SK-N-SH (cell line): ENCODE measurements around the gene SLITRK3. TPM values are rescaled to one million over a fixed set of nuclear protein-coding genes. Genes with fewer than 3 reads are reported as not detected.
A peak's percentile ranks its signal among the peaks of the same experiment; 100 is the strongest.

Experiments
- CTCF ChIA-PET: fragments of 300-600, 350-600 bp; formaldehyde crosslinking; extraction: SDS; loops from one replicate; lab custom pipeline; 2021; lab: Yijun Ruan, JAX
- POLR2A ChIA-PET: fragments of 350-600 bp; sonication (Branson Sonifier 250); formaldehyde crosslinking; extraction: SDS; loops from one replicate; lab custom pipeline; 2020; ENCODE audit warnings: antibody characterized with exemption, inconsistent platforms; lab: Yijun Ruan, JAX
- DNase-seq: peaks from one replicate; pipeline ENCODE4 v3.0.0; 2012
- H2AFZ ChIP-seq: fragments of 200-600 bp; sonication (generic); 2 replicates; pipeline ENCODE4 v1.8.1; 2016; ENCODE audit warnings: antibody characterized with exemption, mild to moderate bottlenecking, low read depth
- H3F3A ChIP-seq: fragments of 200-600 bp; sonication (generic); replicated peaks from 2 replicates; pipeline ENCODE3; 2016; ENCODE audit warnings: antibody characterized with exemption, mild to moderate bottlenecking; ENCODE audit not compliant: insufficient read depth
- H3K27ac ChIP-seq, 2 experiments: fragments of 200-500 bp in 1 of 2; fragments of 200-600 bp in 1 of 2; sonication (Bioruptor generic) in 1 of 2; sonication (generic), shearing (Covaris generic) in 1 of 2; 2 replicates each; pipeline versions ENCODE4 v1.5.1 to v1.6.1; 2014 to 2016; ENCODE audit warnings: low read depth in 2 of 2, inconsistent platforms in 1 of 2, low read length in 1 of 2, mild to moderate bottlenecking in 1 of 2, mixed read lengths in 1 of 2
- H3K27me3 ChIP-seq: fragments of 200-600 bp; sonication (generic), shearing (Covaris generic); 2 replicates; pipeline ENCODE4 v1.6.1; 2016; ENCODE audit warnings: mixed run types; ENCODE audit not compliant: insufficient read depth
- H3K36me3 ChIP-seq, 2 experiments: fragments of 200-500 bp in 1 of 2; fragments of 200-600 bp in 1 of 2; sonication (Bioruptor generic) in 1 of 2; sonication (generic) in 1 of 2; replicated peaks in 1 of 2; 2 replicates each; pipeline versions ENCODE3 to v1.5.1; 2014 to 2016; ENCODE audit warnings: low read length in 1 of 2, mild to moderate bottlenecking in 1 of 2; ENCODE audit not compliant: insufficient read depth in 2 of 2, control insufficient read depth in 1 of 2
- H3K4me1 ChIP-seq, 2 experiments: fragments of 200-500 bp in 1 of 2; fragments of 200-600 bp in 1 of 2; sonication (Bioruptor generic) in 1 of 2; sonication (generic), shearing (Covaris generic) in 1 of 2; 2 replicates each; pipeline versions ENCODE4 v1.5.1 to v1.6.1; 2014 to 2016; ENCODE audit warnings: low read depth in 1 of 2, low read length in 1 of 2, mixed run types in 1 of 2; ENCODE audit not compliant: insufficient read depth in 2 of 2, control insufficient read depth in 1 of 2
- H3K4me2 ChIP-seq: fragments of 200-600 bp; sonication (generic), shearing (Covaris generic); 2 replicates; pipeline ENCODE4 v1.6.1; 2017; ENCODE audit warnings: mixed run types
- H3K4me3 ChIP-seq, 2 experiments: fragments of 200-500 bp in 1 of 2; fragments of 200-600 bp in 1 of 2; sonication (Bioruptor generic) in 1 of 2; sonication (generic), shearing (Covaris generic) in 1 of 2; 2 replicates each; pipeline versions ENCODE4 v1.5.1 to v1.8.1; 2014 to 2016; ENCODE audit warnings: low read depth in 2 of 2, inconsistent platforms in 1 of 2, low read length in 1 of 2, mild to moderate bottlenecking in 1 of 2, mixed read lengths in 1 of 2, moderate library complexity in 1 of 2
- H3K79me2 ChIP-seq: fragments of 200-600 bp; sonication (generic); 2 replicates; pipeline ENCODE4 v1.8.1; 2017; ENCODE audit warnings: mild to moderate bottlenecking; ENCODE audit not compliant: insufficient read depth
- H3K9ac ChIP-seq: fragments of 200-600 bp; sonication (generic); 2 replicates; pipeline ENCODE4 v1.6.1; 2017; ENCODE audit warnings: mixed run types
- H3K9me2 ChIP-seq: fragments of 200-600 bp; sonication (generic); 2 replicates; pipeline ENCODE4 v1.6.1; 2017; ENCODE audit warnings: mixed run types
- H3K9me3 ChIP-seq: fragments of 200-600 bp; sonication (generic); 2 replicates; pipeline ENCODE4 v1.6.1; 2017; ENCODE audit warnings: mixed run types, mild to moderate bottlenecking, moderate library complexity
- H4K20me1 ChIP-seq: fragments of 200-600 bp; sonication (generic); 2 replicates; pipeline ENCODE4 v1.6.1; 2017; ENCODE audit warnings: mild to moderate bottlenecking, mixed run types; ENCODE audit not compliant: insufficient read depth
- GATA2 ChIP-seq: sonication (generic); formaldehyde crosslinking; IDR thresholded peaks from 2 replicates; pipeline ENCODE4 v1.5.0; 2020; ENCODE audit warnings: mild to moderate bottlenecking, missing genetic modification reagents
- RCOR1 ChIP-seq: fragments of 150-350 bp; IDR thresholded peaks from 2 replicates; pipeline ENCODE4 v1.6.1; 2017; ENCODE audit warnings: antibody characterized with exemption, low read length
- RXRA ChIP-seq: IDR thresholded peaks from 2 replicates; pipeline ENCODE4 v1.4.0; 2012; ENCODE audit warnings: low read depth, mild to moderate bottlenecking, borderline replicate concordance
- SIN3A ChIP-seq: IDR thresholded peaks from 2 replicates; pipeline ENCODE4 v1.6.1; 2012; ENCODE audit warnings: low read depth, mild to moderate bottlenecking, low read length, moderate library complexity, borderline replicate concordance
- TCF12 ChIP-seq: IDR thresholded peaks from 2 replicates; pipeline ENCODE4 v1.4.0; 2012
- YY1 ChIP-seq: IDR thresholded peaks from 2 replicates; pipeline ENCODE4 v1.4.0; 2012; ENCODE audit warnings: low read depth, mild to moderate bottlenecking
- WGBS: methylation state at CpG from one replicate; pipeline ENCODE4 v1.1.6; 2017; ENCODE audit warnings: low lambda C conversion rate; 5-methylcytosine and 5-hydroxymethylcytosine counted together
- polyA plus RNA-seq, 3 experiments: library from polyadenylated mRNA; depleted of rRNA; stranded (reverse); fragments of >200 nt; gene quantifications; 2 replicates each; pipeline ENCODE4 v1.2.3, GENCODE V29; 2012
- TF ChIP-seq, protein P1 (sequence below): IDR thresholded peaks from 2 replicates; pipeline ENCODE4; 2012
- TF ChIP-seq, protein P2 (sequence below): fragments of 200-600 bp; sonication (generic); IDR thresholded peaks from 2 replicates; pipeline ENCODE4 v1.6.1; 2017; ENCODE audit warnings: antibody characterized with exemption, mild to moderate bottlenecking, moderate library complexity

The SLITRK3 gene
- polyA plus RNA-seq, 1 of the 3 experiments (the other 2 are of a cell fraction) = not detected

GRCh38 chr3:165196577-165197480 is 645 bp upstream of the SLITRK3 start:
- peak; percentile 50 for DNase-seq
- H3K27ac ChIP-seq = no peak overlapping the region
- H3K27me3 ChIP-seq = peaks cover 50% of the 10 kb centered on the region
- WGBS = 10% methylated on average over 26 of the region's 50 CpGs
- H3K9me2 ChIP-seq = no peaks in the 10 kb centered on the region
- ChIA-PET CTCF (no interaction called here), POLR2A (no interaction called here)
- H2AFZ ChIP-seq = peak overlapping the region; percentile 70; the same call in 1 of the 2 replicates
- H3K4me2 ChIP-seq = peak overlapping the region; percentile 75
- H3K4me3 ChIP-seq = peak overlapping the region; percentile 39 to 47; a peak in 3 of 4 replicates
- no peak overlapping the region for H3K9ac ChIP-seq
- no peaks in the 10 kb centered on the region for H3K36me3 ChIP-seq
- TF ChIP-seq GATA2 = no peak
- TF ChIP-seq RXRA = no peak
- TF ChIP-seq YY1 = no peak
- no peak for TF ChIP-seq SIN3A
- no peak for TF ChIP-seq RCOR1
- TF ChIP-seq, protein P1, sequence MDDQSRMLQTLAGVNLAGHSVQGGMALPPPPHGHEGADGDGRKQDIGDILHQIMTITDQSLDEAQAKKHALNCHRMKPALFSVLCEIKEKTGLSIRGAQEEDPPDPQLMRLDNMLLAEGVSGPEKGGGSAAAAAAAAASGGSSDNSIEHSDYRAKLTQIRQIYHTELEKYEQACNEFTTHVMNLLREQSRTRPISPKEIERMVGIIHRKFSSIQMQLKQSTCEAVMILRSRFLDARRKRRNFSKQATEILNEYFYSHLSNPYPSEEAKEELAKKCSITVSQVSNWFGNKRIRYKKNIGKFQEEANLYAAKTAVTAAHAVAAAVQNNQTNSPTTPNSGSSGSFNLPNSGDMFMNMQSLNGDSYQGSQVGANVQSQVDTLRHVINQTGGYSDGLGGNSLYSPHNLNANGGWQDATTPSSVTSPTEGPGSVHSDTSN = no peak
- no peaks in the 10 kb centered on the region for H3K9me3 ChIP-seq
- no peaks in the 10 kb centered on the region for H4K20me1 ChIP-seq
- H3K4me1 ChIP-seq = peaks cover 5 to 23% of the 10 kb centered on the region in 2 experiments; a peak in 2 of 4 replicates
- H3F3A ChIP-seq = no peaks in the 10 kb centered on the region
- no peaks in the 10 kb centered on the region for H3K79me2 ChIP-seq

DNA sequence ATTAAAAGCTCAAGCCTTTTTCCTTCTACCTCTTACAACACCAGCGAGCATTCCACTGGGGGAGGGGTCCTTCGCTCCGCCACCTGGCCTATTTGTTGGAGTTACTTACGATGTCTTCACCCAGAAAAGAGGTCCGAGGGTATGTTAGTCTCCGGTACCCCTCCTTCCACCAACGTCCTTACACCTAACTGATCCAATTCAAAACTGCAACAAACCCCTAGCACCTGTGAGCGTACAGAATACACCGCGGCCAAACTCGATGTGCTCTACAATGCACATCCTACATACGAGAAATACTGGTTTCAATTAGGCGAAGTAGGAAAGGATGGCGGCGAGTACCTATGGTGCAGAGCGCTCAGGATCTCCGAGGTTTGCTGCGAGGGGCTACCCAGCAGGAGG is 944 bp downstream of the SLITRK3 start:
- H3K79me2 ChIP-seq = no peaks in the 10 kb centered on the region
- H3K4me2 ChIP-seq = peak overlapping the region; percentile 75
- H3K9me3 ChIP-seq = no peaks in the 10 kb centered on the region
- H3K27ac ChIP-seq = no peak overlapping the region
- no peaks in the 10 kb centered on the region for H3K9me2 ChIP-seq
- TF ChIP-seq GATA2 = no peak
- TF ChIP-seq TCF12 = no peak
- TF ChIP-seq, protein P2, sequence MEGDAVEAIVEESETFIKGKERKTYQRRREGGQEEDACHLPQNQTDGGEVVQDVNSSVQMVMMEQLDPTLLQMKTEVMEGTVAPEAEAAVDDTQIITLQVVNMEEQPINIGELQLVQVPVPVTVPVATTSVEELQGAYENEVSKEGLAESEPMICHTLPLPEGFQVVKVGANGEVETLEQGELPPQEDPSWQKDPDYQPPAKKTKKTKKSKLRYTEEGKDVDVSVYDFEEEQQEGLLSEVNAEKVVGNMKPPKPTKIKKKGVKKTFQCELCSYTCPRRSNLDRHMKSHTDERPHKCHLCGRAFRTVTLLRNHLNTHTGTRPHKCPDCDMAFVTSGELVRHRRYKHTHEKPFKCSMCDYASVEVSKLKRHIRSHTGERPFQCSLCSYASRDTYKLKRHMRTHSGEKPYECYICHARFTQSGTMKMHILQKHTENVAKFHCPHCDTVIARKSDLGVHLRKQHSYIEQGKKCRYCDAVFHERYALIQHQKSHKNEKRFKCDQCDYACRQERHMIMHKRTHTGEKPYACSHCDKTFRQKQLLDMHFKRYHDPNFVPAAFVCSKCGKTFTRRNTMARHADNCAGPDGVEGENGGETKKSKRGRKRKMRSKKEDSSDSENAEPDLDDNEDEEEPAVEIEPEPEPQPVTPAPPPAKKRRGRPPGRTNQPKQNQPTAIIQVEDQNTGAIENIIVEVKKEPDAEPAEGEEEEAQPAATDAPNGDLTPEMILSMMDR = no peak
- H3K4me1 ChIP-seq = peaks cover 5 to 23% of the 10 kb centered on the region in 2 experiments; a peak in 2 of 4 replicates
- 10% methylated on average over 18 of the region's 18 CpGs for WGBS
- no peaks in the 10 kb centered on the region for H4K20me1 ChIP-seq
- DNase-seq = peak; percentile 8
- POLR2A ChIA-PET = no interaction called here
- H3K36me3 ChIP-seq = no peaks in the 10 kb centered on the region
- peaks cover 50% of the 10 kb centered on the region for H3K27me3 ChIP-seq
- no peaks in the 10 kb centered on the region for H3F3A ChIP-seq
- no peak overlapping the region for H2AFZ ChIP-seq
- CTCF ChIA-PET = interaction anchor here (0.8 to 4.6 kb wide), 4 partner anchors 9 to 24 kb away, joined by 3 to 26 read pairs (median 8); no protein-coding TSS in a partner anchor
- H3K9ac ChIP-seq = no peak overlapping the region
- H3K4me3 ChIP-seq = peak overlapping the region in 1 of 2 experiments; percentile 39; a peak in 1 of 4 replicates
